Measurements from ENCODE around the gene URM1. TPM values are rescaled to one million over a fixed set of nuclear protein-coding genes. Genes with fewer than 3 reads are reported as not detected.

Gene URM1
- total RNA-seq, 1 experiment from 2014 or later: 46.6 TPM

GRCh38 chr9:128435611-128436010, 64.4 kb downstream of the URM1 start:
- no peak overlapping the region for H3K4me3 Mint-ChIP-seq
- Histone ChIP-seq H2BK120ac (ENCODE audit: low read depth, low read length, poor library complexity, severe bottlenecking) (no peak overlapping the region), H2BK15ac (ENCODE audit: low read depth, low read length) (no peak overlapping the region), H2AK5ac (ENCODE audit: insufficient read length, low read length) (no peak overlapping the region), H4K91ac (ENCODE audit: insufficient read length, low read depth, low read length) (no peak overlapping the region), H3K18ac (ENCODE audit: insufficient read length, low read depth, low read length) (no peak overlapping the region), H4K20me1 (ENCODE audit: control insufficient read depth, insufficient read depth, insufficient read length) (no peaks in the 10 kb centered on the region), H3K79me1 (ENCODE audit: insufficient read depth, low read depth, low read length, poor library complexity, severe bottlenecking) (no peaks in the 10 kb centered on the region), H3K27me3 (ENCODE audit: insufficient read depth, low read length) (no peaks in the 10 kb centered on the region), H3K14ac (ENCODE audit: insufficient read depth, low read length) (no peak overlapping the region), H3K23ac (ENCODE audit: insufficient read length, low read depth, low read length) (no peak overlapping the region), H3K23me2 (ENCODE audit: insufficient read length, low read depth, low read length, poor library complexity, severe bottlenecking) (no peaks in the 10 kb centered on the region), H3K79me2 (ENCODE audit: insufficient read depth, low read length) (no peaks in the 10 kb centered on the region), H3K4ac (ENCODE audit: low read depth, low read length) (no peak overlapping the region), H3K9me3 (ENCODE audit: control insufficient read depth, low read depth, low read length) (no peaks in the 10 kb centered on the region), H3K9ac (ENCODE audit: extremely low read depth, insufficient read length, low read length) (no peak overlapping the region), H4K5ac (ENCODE audit: insufficient read length, low read depth, low read length) (no peak overlapping the region), H3K56ac (ENCODE audit: insufficient read length, low read depth, low read length) (no peak overlapping the region), H4K8ac (replicated peaks; ENCODE audit: insufficient read length, low read depth, low read length) (no peak overlapping the region), H3K27ac (ENCODE audit: insufficient read length, low read depth, low read length) (no peak overlapping the region), H2BK20ac (ENCODE audit: low read depth, low read length, poor library complexity, severe bottlenecking) (no peak overlapping the region), H3K4me2 (ENCODE audit: insufficient read depth, insufficient read length, low read length) (no peak overlapping the region), H2BK12ac (ENCODE audit: insufficient read length, low read depth, low read length) (no peak overlapping the region), H2BK5ac (ENCODE audit: insufficient read length, low read length) (no peak overlapping the region), H3K4me1 (ENCODE audit: insufficient read depth, low read length) (no peaks in the 10 kb centered on the region), H2AFZ (ENCODE audit: low read length) (no peak overlapping the region), H3T11ph (ENCODE audit: low read length) (no peak overlapping the region)
- no peak for TF ChIP-seq CTCF (conservative IDR thresholded peaks at IDR 0.05)
- peaks cover 2% of the 10 kb centered on the region for H3K27me3 Mint-ChIP-seq (ENCODE audit: low read depth)
- no peak for DNase-seq
- 0 out of 4 replicates have a peak, but pooled peaks cover 0 to 3% of the 10 kb centered on the region in 2 experiments for H3K4me1 Mint-ChIP-seq
- no peaks in the 10 kb centered on the region for H3K9me3 Mint-ChIP-seq
- H3K36me3 Mint-ChIP-seq (ENCODE audit: insufficient read depth in 1 of 3, low read depth in 3 of 3): no peaks in the 10 kb centered on the region
- no peak overlapping the region for H3K27ac Mint-ChIP-seq
- WGBS (ENCODE audit: extremely low coverage, insufficient read length, low lambda C conversion rate): no CpG with 5 or more reads among the region's 18 CpGs

All from H9 (cell line).